Activated CD4-positive, alpha-beta T cell treated with anti-CD3 and anti-CD28 coated beads, Interleukin-2, amount 50 U/mL, for 24 hours (primary cell): ENCODE data around the gene PEX5.
A peak's percentile ranks its signal among the peaks of the same experiment; 100 is the strongest.
"Not testable (repeated sequence)": the region's sequence is repeated elsewhere in the genome, so short reads cannot be mapped to it uniquely, and the experiment has no call there.

Experiments
- DNase-seq, 2 donors: peaks; one replicate each; pipeline ENCODE4 v3.0.0-alpha.2; 2020; ENCODE audit warnings: low read depth in 1 of 2, low spot score in 1 of 2

Gene PEX5

DNA sequence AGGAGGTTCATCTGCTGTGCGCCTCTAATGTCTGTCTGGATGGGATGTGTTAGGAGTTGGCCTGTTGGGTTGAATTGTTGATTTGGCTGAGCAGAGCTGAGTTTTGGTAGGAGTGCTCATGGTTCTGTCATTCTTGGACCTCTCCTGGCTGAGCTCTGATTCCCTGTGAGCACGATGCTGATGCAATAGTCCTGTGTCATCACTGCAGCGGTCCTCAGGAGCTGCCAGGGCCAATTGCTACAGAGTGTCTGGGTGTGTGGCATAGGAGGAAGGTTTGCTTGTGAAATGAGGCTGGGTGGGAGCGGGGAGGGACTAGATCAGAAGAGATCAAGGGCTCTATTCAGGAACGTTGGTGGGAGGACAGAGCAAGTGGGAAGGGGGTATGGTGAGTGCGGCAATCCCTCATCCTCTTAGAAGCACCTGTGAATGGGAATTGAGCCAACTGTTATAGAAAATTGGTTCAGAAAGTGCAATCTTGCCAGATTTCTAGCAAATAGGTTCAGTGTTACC, 21.2 kb downstream of the PEX5 start:
- DNase-seq = no peak

DNA sequence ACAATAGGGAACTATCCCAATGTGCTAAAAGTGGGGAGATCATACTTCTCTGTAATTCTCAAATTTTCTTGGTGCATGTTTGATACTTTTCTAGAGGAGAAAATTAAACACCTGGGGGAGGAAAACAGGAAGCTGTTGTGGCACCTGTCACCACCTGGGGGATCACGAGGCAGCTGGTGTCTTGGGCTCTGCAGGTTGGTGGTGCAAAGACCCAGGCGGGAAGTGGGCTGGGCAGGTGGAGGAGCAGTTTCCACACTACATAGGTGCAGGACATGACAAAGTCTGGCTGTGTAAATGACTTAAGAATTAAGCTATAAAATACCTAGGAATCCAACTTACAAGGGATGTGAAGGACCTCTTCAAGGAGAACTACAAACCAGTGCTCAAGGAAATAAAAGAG, 23.2 kb downstream of the PEX5 start:
- no peak for DNase-seq

DNA sequence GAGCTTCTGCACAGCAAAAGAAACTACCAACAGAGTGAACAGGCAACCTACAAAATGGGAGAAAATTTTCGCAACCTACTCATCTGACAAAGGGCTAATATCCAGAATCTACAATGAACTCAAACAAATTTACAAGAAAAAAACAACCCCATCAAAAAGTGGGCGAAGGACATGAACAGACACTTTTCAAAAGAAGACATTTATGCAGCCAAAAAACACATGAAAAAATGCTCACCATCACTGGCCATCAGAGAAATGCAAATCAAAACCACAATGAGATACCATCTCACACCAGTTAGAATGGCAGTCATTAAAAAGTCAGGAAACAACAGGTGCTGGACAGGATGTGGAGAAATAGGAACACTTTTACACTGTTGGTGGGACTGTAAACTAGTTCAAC, 24.3 kb downstream of the PEX5 start:
- DNase-seq = not testable (repeated sequence)

DNA sequence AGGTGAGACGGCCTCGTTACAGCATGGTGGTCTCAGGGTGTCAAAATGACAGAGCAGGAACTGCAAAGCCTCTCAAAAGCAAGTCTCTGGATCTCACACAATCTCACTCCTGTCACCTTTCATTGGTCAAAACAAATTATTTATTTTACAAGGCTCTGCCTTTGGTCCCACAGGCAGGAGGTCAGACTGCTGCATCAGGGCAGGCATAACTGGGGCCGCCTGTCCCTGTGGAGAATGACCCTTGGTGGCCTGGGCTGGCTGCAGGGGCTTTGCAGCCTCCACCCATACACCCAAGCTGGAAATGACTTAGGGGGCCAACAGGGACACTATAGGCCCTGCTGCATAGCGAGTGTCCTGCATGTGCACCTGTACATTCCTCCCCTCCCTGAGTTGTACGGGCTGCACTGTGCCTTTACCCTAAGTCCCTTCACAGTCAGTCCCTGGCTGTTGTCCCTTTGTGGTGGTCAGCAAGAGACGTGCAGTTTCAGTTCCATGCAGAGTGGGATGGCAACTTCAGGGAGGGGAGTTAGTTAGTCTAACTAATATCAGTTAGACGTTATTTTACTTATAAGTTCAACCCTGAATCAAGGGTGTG, 28.1 kb downstream of the PEX5 start:
- DNase-seq = no peak

DNA sequence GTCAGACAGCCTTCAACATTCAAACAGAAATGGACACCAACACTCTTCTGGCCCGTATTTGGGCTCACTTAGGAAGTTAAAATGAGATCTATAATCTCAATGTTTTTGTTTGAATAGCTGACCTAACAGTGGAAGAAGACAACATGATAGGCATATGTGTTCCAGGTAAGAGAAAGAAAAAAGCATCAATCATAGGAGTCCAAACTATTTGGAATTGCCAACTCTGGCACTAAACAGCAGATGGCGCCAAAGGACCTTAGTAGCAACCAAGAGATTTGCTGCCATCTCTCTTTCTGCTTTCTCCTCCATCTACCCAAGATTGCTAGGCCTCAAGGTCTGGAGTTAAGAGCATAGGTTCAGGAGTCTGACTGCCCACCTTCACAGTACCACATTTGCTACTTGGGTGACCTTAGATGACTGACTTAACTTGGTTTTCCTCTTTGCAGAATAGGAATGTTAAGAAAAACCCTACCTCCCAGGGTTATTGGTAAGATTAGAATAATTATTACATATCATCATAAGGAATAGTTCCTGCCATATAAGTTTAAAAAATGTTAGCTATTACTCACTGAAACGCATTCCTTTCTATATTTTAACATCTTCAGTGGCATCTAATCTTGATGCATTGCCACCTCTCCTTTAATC, 30.2 kb downstream of the PEX5 start:
- peak; percentile 34 to 72 for DNase-seq

DNA sequence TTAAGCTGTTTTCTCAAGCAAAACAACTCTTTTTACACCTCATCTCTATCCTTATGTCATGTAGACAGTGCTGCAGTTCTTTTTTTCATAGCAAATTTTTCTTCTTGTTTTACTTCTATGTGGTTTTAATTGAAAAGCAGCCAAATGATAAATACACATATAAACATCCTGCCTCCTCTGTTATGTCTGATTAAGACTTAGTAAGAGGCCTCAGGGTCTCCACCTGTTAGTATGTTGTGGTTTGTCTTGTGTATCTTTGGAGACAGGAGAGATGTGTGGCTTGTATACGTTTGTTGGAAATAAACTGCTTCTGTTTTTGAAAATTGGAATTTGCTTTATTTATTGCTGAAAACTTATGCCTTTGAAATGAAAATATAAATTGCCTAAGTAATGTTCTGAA, 32.0 kb downstream of the PEX5 start:
- no peak for DNase-seq

DNA sequence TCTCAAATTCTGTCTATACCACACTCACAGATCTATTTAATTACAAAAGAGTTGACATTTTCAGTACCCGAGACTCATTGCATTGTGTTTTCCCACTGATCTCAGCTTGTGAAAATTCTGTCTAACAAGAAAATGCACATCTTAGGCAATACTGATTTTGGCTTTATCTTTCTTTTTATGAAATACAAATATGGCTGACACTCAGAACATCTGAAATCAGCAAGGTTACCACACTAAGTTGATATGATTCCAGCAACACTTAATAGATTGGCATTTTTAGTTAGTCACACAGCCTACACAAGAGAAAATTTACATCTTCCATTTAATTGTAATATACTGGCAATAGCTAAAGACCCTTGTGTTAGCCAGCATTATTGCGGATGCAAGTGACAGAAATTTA, 40.3 kb downstream of the PEX5 start:
- DNase-seq = no peak

DNA sequence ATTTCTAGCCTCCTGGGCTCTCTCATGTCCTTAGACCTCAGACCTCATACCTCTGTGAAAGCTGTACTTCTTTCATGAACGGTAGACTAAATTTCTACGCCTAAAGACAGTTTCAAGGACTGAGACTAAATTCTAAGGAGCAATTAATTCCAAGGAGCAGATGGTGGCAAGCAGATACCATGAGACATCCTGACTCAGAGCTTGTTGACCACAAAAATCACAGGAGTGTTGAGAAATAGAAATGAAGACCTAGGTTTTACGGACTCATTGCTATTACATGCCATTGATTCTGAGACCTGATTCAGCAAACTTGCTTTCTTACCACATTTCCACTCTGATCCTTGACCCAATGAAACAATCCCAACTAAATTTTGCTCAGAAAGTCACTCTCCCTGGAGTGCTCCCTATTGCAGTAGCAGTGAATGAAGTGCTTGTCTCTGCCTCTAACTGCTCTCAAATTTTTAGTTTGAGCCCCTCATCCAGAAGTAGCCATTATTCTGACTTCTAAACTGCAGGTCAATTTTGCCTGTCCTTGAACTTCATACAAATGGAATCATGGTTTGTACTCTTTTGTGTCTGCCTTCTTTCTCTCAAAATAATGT, 52.0 kb downstream of the PEX5 start:
- DNase-seq = no peak

DNA sequence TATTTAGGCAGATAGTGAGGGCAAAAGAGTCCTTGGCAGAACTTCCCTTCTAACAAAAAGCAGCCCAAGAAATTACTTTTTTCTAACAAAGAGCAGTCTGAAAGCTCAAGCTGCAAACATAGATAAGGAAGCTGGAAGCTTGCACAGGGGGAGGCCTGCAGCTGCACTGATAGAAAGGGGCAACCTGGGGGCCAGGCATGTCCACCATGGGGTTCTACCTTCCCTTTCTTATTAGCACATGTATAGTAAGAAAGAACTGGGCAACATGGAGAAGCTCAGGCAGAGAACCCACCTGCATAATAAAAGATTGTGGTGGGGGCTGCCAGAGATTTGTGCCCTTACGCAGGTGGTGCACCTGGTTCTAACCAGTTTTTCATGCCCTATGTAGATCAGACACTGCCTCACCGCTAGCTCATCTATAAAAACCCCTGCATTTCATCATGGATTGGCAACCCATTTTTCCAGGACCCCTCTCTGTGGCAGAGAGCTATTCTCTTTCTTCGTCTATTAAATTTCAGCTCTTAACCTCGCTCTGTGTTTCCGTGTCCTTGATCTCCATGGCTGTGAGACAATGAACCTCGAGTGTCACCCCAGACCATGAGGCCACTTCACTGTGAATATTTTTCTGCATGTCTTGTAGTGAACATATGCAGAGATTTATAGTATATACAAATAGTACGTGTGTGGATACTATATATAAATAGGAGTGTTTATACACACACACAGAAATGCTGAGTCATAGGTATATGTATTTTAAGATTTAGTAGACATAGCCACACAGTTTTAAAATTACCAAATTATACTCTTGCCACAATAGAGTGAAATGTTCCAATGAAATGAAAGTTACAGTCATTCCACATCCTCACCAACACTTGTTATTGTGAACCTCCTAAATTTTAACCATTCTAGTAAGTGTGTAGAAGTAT, 53.0 kb downstream of the PEX5 start:
- DNase-seq = no peak

DNA sequence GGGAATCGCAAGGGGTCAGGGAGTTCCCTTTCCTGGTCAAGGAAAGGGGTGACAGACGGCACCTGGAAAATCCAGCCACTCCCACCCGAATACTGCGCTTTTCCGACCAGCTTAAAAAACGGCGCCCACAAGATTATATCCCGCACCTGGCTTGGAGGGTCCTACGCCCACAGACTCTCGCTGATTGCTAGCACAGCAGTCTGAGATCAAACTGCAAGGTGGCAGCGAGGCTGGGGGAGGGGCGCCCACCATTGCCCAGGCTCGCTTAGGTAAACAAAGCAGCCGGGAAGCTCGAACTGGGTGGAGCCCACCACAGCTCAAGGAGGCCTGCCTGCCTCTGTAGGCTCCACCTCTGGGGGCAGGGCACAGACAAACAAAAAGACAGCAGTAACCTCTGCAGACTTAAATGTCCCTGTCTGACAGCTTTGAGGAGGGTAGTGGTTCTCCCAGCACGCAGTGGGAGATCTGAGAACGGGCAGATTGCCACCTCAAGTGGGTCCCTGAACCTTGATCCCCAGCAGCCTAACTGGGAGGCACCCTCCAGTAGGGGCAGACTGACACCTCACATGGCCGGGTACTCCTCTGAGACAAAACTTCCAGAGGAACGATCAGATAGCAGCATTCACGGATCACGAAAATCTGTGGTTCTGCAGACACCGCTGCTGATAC, 62.0 kb downstream of the PEX5 start:
- not testable (repeated sequence) for DNase-seq

DNA sequence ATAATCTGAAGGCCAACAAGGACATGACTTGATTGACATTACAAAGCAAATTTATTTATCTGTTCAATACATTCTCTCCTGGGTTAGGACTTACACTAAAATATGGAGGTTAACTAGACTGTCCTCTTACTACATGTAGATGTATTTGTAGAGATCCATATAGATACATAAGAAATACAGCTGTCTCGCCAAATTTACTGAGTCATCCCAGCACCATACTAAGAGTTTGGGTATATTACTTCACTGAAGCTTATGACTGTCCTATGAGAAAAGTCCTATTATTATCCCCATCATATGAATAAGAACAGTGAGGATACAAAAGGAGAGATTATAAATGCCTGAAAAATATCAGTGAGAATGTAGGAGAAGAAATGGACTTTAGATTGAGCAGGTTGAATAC, 69.6 kb downstream of the PEX5 start:
- DNase-seq = no peak
